Smooth muscle cell of trachea (primary cell): ENCODE data around the gene SETDB2. TPM values are rescaled to one million over a fixed set of nuclear protein-coding genes. Genes with fewer than 3 reads are reported as not detected.

Experiments
- total RNA-seq: library from RNA; depleted of rRNA; stranded (reverse); fragments of >200 nt; gene quantifications from 2 replicates; pipeline ENCODE4 v1.2.1, GENCODE V29; 2014

The SETDB2 gene, protein sequence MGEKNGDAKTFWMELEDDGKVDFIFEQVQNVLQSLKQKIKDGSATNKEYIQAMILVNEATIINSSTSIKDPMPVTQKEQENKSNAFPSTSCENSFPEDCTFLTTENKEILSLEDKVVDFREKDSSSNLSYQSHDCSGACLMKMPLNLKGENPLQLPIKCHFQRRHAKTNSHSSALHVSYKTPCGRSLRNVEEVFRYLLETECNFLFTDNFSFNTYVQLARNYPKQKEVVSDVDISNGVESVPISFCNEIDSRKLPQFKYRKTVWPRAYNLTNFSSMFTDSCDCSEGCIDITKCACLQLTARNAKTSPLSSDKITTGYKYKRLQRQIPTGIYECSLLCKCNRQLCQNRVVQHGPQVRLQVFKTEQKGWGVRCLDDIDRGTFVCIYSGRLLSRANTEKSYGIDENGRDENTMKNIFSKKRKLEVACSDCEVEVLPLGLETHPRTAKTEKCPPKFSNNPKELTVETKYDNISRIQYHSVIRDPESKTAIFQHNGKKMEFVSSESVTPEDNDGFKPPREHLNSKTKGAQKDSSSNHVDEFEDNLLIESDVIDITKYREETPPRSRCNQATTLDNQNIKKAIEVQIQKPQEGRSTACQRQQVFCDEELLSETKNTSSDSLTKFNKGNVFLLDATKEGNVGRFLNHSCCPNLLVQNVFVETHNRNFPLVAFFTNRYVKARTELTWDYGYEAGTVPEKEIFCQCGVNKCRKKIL
- 10.6 and 21.1 TPM in 2 replicates for total RNA-seq

DNA sequence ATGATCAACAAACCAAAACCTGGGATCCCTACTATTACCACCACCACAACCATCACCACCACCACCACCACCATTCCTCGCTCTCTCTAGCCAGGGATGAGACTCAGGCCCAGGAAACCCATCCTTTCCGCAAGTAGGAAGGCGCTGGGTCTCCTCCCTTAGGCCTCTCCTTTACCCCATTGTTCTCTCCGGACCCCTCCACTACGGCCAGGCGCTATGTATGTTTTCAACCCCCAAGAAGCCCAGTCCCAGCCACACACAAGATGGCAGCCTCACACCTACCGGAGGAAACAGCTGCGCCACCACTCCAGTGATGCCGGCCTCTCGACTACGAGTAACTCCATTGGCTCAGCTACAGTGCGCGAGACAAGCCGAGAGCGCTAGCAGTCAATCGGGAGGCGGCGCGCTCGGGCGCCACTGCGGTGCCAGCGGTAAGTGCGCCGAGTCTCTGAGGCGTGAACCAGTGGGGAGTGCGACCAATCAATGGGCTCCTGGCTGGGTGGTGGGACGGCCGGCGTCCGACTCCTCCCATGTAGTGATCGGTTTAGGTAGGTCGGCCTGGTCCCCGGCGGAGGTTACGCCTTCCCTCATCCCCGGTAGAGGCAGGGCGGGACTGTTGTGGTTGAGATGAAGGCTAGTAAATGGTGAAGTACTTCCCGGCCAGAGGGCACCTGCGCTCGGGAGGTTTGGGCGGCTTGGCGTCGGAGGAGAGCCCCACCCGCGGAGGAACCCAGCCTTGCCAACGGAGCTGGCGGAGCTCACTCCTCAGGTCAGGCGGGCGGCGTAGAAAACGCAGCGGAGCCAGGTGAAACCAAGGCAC lies at the start of gene SETDB2, which contains the start of gene CAB39L:
Gene SETDB2 (plus strand): TSS at position 571 of the 820 bp plus-strand sequence. CDS start 7,620 bp downstream, outside the sequence.
Gene CAB39L (minus strand): TSS at position 361 of the 820 bp plus-strand sequence. CDS start 61,154 bp downstream, outside the sequence.

DNA sequence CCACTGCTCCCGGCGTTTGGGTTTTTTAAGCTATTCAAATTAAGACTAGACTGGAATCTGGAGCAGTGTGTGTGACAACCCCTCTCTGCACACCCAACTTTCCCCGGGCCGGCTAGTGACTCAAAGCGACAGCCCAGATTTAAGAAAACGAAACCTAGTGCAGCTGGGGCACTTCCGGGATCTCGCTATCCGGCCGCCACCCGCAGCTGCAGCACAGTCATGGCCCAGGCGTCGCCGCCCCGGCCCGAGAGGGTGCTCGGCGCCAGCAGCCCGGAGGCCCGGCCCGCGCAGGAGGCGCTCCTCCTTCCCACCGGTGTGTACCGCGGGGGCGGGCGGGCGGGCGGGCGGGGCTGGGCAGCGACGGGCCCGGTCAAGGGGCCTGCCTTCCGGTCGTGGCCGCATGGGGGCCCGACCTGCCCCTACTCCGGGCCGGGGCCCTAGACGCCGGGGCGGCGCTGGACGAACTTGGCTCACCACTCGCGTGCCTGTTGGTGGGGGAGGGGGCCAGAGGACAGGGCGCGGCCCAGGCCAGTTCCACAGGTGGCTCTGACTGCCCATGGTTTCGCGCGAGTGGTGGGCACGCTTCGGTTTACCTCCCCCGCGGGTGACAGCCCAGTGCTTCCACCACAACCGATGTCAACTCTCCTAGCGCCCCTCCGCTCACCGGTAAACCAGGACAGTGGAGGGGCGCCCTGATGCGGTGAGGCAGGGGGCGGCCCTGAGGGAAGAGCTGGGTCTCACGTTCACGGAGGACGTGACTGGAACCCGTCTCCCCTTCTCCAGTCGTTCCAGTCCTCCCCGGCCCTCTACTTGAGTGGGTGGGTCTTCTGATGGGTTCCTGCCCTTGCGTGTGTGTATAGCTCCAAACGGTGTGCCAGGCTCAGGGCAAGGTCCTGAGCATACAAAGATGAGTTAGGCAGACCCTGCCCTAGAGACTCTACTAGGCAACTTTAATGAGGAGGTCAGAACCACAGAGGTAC lies 52.0 kb downstream of the SETDB2 start, which contains the start of gene PHF11:
Gene PHF11 (plus strand): TSS at position 171 of the 980 bp plus-strand sequence. CDS start 49 bp downstream, at position 220.

Other genes starting within 250 kb of the SETDB2 start
- gene MLNR, start 223.9 kb upstream of the SETDB2 start, total RNA-seq: 0.17 TPM in 1 of 2 replicates, not detected in the other
- gene CDADC1, start 196.3 kb upstream of the SETDB2 start, total RNA-seq: 4.0 and 6.1 TPM in 2 replicates
- 10.6 and 18.2 TPM in 2 replicates for gene CAB39L, start 210 bp upstream of the SETDB2 start, total RNA-seq
- gene PHF11, start 51.7 kb downstream of the SETDB2 start, total RNA-seq: 19.8 and 32.9 TPM in 2 replicates
- gene RCBTB1, start 141.3 kb downstream of the SETDB2 start, total RNA-seq: 24.1 and 39.7 TPM in 2 replicates
- not detected in 2 replicates for gene ARL11, start 184.2 kb downstream of the SETDB2 start, total RNA-seq
- 54.7 and 57.0 TPM in 2 replicates for gene EBPL, start 247.2 kb downstream of the SETDB2 start, total RNA-seq